IPS-11a (cell line): Measurements from ENCODE around the gene COA4.

Source experiments
- H3K4me3 ChIP-seq: one replicate; pipeline ENCODE4 v1.5.1; 2013; ENCODE audit warnings: low read depth, low read length, control low read depth

Gene COA4

DNA sequence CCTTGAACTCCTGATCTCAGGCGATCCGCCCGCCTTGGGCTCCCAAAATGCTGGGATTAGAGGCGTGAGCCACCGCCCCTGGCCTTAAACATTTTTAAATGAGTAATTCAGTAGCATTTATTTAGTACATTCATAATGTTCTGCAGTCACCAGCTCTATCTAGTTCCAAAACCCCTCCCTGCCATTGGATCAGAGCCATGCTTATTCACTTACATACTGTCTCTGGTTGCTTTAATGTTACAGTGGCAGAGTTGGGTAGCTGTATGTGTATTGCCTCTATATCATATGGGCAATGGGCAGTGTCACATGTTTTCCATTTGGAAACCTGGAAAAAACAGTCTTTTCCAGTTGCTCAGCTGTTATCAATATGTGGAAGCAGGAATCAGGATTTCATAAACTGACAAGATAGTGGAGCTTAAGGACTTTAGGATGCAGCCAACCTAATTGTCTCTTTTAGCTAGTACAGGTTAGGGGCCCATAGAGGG, 10.5 kb downstream of the COA4 start:
- no peak overlapping the region for H3K4me3 ChIP-seq

DNA sequence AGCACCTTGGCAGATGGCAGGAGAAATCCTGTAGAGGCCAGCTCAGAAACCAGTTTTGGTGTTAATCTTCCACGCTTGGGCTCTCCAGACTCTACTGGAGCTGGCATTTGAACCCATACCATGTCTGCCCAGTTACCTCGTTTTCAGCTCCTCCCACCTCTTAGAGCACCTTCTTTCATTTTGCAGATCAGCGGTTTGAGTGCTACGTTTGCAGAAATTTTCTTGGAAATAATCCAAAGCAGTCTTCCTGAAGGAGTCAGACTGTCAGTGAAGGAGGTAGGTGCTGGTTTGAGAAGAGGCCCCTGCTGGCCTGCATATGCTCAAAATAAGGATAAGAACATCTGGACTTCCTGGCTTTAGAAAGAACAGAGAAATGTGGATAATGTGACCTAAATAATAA, 13.7 kb downstream of the COA4 start:
- no peak overlapping the region for H3K4me3 ChIP-seq

DNA sequence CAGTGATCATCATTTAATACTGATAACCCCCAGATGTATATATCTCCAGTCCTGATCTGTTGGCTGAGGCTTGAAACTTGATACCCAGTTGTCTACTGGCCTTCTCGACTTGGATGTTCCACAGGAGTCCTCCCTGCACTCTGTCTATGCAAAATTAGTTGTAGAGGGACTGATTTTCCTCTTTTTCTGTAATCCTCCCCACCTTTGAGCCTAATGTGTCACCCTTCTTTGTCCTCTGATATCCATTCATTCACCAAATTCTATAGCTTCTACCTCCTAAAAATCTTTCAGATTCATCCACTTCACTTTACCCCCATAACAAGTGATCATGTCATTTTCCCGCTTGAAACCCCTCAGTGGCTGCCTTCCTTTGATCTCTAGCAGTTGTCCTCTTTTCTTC, 16.4 kb downstream of the COA4 start:
- no peak overlapping the region for H3K4me3 ChIP-seq

DNA sequence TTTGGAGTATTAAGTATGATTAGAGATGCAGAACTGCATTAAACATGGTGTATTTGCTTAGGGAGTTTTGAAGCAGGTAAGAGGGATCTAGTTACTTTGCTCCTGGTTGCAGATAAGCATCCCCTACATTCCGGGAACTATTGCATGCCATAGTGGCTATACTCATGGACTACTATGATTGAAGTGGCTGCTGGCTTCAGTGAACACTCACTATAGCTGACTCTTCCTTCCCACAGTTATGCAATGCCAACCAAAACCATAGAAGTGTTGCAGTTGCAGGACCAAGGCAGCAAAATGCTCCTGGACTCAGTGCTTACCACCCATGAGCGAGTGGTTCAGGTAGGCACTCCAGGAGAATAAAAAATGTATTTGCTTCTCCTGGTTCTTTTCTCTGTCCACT, 17.0 kb downstream of the COA4 start:
- no peak overlapping the region for H3K4me3 ChIP-seq

DNA sequence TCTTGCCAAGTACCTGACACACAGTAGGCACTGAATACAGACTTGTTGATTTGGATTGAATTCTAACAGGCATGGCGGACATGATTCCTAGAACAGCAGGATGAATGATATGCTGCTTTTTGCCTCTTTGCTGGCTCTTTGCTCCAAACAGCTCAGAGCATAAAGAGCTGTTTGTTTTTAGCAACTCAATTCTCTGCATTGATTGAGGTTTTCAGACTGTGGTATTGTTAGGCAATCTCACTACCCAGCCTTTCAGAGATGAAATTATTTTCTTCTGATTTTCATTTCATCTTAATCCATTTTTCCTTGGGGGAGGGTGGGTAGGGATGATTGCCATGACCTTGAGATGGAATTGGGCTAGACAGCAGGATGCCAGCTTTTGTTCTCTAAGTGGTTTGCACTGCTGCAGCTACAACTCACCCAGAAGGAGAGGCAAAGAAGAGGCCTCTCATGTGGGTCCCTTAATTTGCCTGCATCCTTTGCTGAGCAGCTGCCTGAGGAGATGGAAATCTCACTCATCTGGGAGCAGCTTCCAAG, 20.5 kb downstream of the COA4 start:
- H3K4me3 ChIP-seq, result no peak overlapping the region

DNA sequence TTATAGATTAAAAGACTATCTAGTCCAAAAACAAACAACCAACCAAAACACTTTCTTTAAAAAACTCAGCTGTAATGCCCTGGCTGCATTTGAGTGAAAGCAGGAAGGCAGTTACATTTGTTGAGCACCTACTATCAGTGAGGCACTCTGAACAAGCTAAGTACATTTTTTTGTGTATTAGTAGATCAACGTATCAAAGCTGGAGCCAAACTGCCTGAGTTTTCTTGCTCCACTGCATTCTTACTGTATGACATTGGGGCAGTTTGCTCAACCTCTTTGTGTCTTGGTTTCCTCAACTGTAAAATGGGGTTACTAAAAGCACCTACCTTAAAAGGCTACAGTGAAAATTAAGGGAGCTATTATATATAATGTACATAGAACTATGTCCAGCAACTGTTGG, 22.0 kb downstream of the COA4 start:
- no peak overlapping the region for H3K4me3 ChIP-seq

DNA sequence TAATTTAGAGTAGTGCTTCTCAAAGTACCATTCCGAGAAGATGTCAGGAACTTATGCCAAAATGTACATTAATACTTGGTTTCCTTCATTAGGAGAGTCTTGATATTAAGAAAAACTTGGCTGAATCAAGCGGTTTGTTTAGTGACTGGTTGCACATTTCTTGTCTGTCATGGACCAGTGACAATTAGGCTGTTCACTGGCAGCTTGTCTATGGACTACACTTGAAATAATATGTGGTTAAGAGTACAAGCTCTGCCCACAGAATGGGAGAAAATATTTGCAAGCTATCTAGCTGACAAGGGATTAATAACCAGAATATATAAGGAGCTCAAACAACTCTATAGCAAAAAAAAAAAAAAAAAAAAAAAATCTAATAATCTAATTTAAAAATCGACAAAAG, 24.6 kb downstream of the COA4 start:
- no peak overlapping the region for H3K4me3 ChIP-seq

DNA sequence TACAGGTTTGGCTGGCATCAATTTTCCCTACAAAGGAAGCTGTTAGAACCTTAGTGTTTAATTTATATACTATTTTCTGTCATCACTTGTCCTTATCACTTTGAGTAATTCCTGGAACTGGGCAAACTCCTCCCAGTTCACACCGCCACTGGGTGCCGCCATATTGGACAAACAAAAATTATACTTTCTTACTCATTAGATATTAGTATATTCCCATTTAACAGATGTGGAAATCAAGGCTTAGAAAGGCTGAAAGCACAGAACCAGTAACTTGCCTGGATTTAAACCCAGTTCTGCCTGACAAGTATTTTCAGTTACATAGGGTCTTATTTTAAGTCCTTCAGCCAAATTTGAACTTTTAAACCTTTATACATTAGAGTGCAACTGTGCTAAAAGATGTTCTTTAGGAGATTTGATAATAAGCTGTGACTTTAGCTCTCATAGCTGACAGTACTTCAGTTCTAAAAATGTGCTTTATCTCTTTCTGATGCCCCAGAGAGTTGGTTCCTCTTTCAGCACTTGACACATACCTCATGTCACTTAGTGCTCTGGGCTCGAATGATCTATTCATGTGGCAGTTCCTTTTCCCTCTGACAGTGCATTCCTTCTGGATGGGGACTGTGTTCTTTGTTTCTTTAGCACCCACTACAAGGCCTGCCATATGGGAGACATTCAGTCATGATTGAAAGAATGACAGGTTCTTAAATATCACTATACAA, 25.4 kb downstream of the COA4 start:
- H3K4me3 ChIP-seq, result no peak overlapping the region

DNA sequence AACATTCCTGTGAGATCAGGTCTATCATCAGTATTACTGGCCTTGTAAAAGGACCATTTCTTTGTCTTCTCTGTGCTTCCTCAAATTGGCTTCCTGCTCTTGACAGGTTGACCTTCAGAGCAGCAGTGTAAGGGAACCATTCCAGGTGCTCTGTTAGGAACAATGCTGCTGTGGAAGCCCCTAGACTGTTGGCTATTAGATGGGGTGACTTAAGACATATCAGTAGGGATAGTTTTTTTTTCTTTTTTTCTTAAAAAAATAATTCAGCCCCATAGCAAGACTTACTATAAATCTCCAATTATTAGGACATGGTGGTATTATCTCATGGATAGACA, 37.6 kb downstream of the COA4 start:
- H3K4me3 ChIP-seq, result no peak overlapping the region

DNA sequence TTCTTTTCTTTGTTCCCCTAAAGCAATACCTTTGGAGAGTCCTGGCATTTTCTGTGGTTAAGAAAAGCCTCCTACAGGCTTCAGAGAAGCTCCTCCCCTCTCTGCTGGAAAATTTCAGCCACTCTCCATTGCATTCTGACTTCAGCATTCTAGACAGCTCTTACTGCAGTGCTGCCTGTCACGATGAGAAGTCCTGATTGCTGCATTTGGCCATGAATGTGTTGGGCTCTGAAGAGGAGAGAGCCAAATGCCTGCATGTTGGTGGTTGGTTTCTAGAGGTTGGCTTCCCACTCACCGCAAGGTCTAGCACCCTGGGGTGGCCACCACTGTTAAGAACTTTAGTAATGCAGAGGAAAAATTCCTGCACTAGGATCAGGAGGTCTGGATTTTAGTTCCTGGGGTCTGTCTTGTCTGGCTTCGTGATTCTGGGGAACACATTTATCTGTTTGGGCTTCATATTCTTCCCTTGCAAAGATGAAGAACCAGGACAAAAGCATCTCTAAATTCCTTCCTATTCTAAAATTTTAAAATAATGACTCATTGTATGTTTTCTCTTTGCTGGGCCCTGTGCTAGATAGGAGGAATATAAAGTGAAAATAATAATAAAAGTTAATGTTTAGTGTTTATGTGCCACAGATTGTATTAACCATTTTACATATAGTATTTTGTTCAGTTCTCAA, 38.1 kb downstream of the COA4 start:
- H3K4me3 ChIP-seq, result no peak overlapping the region

DNA sequence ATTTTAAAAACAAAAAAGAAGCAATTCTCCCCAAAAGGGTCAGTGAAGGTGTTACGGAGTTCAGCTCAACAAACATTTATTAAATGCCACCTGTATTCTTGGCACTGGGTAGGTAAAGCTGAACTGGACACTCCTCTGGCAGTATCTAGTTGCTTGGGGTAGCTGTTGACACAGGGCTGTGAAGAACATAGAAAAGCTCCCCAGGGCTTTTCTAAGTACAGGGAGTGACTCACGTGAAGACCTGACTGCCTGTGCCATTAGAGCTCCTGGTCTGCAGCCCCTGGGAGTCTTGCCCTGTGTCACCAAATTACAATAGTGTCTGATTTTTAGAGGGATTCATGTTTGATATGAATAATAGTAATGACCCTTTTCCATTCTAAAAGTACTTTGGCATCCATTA, 43.6 kb downstream of the COA4 start:
- no peak overlapping the region for H3K4me3 ChIP-seq

DNA sequence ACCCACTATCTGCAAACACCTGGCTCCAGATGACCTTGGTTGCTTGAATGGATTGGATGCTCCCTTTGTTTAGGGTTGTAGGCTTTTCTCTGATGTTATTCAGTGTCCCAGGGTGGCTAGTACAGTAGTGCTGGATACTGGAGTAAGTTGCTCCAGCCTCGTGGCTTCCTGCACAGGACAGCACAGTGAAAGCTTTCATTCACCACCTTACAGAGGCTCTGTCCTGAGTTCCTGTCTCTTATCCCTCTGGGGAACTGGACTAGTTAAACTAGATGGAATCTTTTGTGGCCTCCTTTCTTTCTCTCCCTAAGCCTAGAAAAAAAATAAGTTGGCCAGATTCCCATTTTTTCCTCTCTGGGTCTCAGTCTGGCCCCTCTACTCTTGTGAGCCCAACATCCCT, 46.4 kb downstream of the COA4 start:
- no peak overlapping the region for H3K4me3 ChIP-seq
